GM21825 (cell line): ENCODE data around the gene MACROD2.

Experiments used
- ATAC-seq: cut with Tn5 transposase; IDR thresholded peaks from one replicate; pipeline ENCODE4 v1.9.1; 2021; ENCODE audit warnings: mild to moderate bottlenecking, moderate library complexity; ENCODE audit not compliant: unreplicated experiment

Gene MACROD2

DNA sequence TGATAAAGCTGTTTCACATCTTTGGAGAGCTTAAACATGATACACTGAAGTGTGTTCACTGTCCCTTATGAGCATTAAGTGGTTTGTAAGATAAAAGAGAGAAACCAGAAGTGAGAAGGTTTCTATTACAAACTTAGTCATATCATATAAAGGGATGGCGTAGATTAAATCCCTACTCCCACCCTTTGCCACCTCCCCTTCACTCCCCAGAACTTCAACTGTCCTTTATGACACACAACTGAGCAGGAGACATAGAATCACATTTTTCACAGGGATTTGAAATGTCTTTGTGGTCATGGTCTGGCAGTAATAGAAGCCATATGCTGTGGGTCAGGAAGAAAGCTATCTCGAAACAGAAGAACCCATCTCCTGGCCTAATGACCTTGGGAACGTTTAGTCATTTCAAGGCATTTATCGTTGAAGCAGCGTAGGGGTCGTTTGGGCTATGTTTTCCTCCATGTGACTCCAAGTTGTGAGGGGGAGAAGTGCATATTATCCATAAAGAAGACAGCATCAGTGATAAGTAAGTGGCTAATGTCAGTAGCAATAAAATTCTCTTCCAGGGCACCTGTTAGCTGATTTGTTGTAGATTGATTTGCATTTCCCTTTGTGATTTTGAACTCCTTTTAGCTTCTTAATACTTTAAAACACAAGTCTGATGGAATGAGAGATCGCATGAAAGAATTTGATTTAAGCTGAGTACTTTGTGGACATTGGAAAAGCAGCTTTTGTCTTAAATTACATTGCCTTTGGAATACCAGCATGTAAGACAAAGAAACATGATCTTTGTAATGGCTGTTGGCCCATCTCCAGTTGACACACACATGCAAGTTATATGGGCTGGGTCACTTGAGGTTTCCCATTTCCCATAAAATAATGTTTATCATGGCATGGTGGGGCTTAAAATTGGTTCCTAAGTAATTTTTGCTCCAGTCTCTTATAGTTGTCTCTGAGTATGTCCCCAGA, 843.6 kb downstream of the MACROD2 start:
- ATAC-seq, result peak; percentile 80

DNA sequence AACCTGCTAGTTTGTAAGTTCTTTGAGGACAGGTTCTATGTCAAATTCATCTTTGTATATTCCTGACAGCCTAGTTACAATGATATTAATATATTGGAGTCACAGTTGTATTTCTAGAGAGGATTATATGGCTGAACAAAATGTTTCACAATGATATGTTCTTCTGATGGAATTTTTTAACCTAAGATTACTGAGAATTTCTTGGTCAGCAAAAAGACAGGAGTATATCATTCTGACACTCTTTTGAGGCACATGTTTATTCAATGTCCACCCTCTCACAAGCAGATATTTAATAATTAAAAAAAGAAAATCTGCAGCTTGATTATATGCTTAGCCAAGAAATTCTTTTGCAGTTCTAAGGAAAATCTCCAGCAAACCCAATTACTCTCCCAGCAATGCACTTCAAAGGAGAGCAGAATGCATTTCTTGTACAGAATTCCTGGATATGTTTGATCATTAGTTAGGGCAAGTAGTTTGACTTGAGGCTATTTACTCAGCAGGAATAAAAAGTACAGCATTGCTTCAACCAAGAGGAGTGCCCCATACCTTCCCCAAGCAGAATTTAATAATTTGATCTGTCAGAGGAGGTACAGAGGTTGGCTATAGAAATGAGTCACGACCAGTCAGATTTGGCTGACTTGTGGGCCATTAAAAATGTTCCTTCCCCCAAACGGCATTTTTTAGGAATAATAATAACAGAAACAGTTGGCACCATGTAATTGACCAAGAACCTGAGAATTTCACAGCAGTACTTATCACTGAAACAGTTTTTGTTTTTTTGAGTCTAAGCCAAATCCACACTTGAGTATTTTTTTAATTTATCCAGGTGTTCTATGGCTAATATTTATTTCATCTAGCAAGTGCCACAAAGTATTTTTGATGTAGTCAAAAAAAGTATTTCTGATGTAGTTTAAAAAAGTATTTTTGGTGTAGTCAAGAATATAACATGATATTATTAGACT, 850.2 kb downstream of the MACROD2 start:
- ATAC-seq, result no peak

DNA sequence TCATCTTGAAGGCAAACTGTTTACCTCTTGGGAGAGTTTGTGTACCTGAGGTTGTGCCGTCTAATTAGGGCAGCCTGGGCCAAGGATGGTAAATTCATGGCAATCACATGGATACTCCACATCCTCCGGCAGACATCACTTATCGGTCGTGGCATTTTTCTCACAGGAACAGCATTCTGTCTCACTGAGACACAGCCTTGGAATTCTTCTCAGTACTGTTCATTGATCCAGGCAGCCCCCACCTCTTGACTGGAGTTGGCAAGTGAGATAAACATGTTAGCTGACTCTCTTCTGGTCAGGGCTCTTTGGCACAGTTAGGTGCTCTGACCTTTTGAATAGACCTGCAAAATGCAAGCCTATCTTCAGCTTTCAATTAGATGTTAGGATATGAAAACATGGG, 853.5 kb downstream of the MACROD2 start:
- ATAC-seq, result no peak

DNA sequence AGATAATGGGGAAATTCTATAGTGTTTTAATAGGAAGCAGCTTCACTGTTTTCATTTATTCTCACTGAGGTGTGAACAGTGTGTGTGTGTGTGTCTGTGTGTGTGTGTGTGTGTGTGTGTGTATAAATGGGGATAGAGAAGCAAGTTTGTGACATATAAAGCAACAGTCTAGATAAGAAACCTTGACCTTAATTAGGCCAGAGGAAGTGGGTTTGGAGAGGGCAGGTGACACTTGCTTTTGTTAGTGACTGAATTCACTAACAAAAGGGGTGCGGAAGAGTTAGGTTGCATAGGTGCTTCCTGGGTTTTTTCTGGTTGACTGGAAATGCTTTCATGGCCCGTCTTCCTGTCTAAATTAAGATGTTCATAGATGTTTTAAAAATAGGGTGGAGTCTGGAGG, 857.8 kb downstream of the MACROD2 start:
- ATAC-seq, result no peak

DNA sequence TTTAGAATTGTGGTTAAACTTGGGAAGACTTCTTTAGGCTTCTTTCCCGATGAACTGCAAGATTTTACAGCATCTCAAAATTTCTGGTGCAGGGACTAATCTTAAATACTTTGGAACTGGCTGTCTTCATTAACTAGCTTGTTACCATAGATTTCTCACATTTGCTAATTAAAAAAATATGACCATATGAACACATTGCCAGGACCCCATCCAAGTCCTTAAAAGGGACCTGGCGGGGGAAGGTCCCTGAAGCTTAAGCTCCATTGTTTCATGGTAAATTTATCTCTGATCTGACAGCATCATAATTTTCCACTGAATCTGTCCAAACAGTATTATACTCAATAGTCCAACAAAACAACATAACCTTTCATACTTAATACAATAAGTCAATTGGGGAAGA, 859.9 kb downstream of the MACROD2 start:
- ATAC-seq, result no peak

DNA sequence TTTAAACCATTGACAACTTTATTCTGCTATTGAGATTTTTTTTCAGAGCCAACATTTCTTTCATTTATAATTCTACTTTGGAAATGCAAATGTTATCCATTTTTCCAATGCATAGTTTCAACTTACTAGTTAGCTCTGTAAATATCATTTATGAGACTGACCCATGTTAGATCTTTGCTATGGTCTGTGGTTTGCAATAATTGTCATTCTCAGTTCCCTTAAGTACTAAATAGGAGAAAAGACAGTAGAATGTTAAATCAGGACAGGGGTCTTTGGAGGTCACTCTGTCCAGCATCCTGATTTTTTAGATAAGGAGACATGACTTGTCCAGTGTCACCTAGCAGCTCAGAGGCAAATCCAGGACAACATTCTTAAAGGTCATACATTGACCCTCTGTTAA, 864.3 kb downstream of the MACROD2 start:
- no peak for ATAC-seq

DNA sequence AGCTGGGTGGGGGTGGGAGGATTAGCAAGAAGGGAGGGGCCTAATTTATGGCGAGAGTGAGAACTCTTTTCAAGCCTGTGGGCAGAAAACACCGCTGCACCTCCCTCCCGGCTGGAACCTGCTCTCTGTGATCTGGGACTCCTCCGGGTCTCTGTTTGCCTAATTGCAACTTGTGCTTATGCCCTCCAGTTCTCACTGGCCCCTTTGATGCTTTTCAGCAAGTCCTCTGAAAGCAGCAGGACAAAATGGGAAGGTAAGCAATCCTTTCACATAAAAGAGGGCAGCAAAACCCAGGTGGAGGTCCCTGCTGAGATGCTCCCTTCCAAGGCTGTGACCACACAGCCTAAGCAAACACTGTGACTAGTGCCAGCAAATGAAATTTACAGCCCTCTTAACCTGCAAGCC, 865.1 kb downstream of the MACROD2 start:
- ATAC-seq, result no peak

DNA sequence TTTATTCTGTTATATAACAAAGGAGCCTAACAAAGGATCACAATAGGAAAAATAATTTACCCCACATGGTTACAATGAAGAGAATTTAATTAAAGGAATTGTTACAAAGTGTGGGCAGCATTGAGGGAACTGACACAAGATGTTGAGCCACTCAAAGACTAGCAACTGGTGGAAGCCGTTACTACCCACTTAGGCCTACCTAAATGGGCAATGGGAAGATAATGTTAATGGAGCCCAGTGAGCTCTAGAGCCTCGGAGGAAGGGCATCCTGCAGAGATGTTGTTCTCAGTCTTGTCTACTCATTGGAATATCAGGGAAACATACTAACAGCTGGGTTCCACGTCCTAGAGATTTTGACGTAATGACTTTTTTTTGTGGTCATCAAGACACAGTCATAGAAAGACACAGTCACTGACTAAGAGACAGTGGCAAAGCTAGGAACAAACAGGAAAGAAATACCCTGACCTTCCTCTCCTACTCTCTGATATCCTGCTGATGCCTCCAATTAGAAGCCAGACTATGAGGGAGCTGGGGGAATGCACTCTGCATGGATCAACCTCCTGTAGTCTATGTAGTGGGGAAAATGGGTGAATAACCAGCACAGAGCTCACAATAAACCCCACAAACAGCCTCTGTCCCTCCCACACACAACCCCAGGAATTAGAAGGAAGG, 865.8 kb downstream of the MACROD2 start:
- ATAC-seq, result no peak

DNA sequence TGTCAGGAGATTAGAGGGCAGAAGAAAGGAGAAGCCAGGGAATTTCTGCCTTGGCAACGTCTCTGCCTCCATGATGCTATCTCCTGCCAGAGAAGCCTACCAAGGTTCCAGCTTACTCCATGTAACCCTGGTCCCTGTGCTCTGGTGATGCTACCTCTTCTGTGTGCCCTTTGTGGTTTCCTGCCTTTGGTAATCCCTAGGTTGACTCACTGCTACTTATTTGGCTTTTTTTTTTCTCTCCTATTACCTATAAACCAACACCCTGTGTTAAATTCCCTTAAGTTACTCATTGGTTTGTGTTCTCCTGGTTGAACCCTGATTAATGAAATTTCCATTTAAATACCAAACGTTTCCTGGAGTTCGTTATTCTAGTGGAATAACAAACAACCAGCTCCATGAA, 869.9 kb downstream of the MACROD2 start:
- no peak for ATAC-seq

DNA sequence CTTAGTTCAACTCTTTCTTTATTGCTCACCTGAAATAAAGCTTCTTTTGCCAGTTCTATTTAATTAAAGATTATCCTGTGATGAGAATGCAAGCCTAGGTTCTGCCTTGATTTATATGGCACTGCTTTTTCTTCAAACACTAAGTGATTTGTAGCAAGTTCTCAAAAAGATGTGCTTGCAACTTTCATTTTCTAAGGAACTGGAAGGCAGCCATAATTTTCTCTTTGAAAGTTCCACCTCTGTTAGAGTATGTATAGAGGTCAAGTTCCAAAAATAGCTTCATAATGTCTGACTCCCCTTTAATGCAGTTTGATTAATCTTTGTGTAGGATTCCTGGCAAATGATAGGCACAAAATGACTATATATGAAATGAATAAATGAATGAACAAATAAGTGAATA, 870.4 kb downstream of the MACROD2 start:
- no peak for ATAC-seq

DNA sequence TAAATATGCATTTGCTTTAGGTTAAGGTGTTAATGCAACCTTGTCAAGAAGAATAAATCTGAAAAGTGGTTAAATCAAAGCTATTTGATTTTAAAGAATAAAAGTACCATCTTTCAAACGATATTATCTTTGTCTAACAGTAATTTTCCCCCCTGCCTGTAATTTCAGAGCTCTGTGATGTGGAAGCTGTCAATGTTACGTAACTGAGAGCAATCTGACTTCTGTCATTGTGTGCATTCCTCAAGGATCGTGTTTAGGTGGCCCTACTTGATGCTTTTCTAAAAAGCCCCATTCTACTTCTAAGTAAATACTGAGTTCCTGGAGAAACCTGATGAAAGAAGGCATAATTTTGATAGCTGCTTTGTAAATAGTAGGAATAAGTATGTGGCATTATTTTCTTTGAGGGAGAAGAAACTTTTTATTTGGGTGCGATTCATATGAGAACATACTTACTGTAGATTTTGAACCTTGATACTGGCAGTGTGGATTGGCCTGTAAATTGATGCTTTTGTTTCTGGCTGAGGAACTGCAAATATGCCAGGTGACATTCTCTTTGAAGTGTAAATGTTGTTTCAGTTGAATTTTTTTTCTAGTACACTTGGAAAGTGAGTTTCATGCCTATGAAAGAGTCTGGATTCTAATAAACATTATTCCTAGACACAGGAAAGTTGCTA, 871.7 kb downstream of the MACROD2 start:
- ATAC-seq, result no peak

DNA sequence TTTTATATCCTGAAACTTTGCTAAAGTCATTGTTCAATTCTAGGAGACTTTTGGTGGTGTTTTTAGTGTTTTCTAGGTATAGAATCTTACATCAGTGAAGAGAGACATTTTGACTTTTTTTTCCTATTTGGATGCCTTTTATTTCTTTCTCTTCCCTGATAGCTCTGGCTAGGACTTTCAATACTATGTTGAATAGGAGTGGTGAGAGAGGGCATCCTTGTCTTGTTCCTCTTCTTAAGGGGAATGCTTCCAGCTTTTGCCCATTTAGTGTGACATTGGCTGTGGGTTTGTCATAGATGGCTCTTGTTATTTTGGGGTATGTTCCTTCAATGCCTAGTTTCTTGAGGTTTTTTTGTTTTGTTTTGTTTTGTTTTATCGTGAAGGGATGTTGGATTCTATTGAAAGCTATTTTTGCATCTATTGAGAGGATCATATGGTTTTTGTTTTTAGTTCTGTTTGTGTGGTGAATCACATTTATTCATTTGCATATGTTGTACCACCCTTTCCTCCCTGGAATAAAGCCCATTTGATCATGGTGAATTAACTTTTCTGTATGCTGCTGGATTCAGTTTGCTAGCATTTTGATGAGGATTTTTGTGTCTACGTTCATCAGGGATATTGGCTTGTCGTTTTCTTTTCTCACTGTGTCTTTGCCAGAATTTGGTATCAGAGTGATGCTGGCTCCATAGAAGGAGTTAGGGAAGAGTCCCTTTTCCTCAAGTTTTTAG, 882.1 kb downstream of the MACROD2 start:
- ATAC-seq, result no peak

DNA sequence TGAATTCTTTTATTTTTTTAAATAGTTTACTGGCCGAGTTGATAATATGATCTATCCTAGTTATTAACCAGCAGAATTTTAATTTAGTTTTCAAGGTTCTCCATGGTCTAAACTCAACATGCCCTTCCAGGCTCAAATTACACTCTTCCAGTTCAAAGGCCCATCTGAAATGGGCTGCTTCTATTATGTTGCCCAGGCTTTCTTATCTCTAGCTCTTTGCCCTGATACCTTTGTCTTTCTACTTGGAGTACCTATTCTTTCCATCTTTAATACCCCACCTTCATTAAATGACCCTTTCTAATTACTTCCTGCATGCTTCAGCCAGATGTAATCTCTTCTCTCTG, 883.3 kb downstream of the MACROD2 start:
- ATAC-seq, result no peak

DNA sequence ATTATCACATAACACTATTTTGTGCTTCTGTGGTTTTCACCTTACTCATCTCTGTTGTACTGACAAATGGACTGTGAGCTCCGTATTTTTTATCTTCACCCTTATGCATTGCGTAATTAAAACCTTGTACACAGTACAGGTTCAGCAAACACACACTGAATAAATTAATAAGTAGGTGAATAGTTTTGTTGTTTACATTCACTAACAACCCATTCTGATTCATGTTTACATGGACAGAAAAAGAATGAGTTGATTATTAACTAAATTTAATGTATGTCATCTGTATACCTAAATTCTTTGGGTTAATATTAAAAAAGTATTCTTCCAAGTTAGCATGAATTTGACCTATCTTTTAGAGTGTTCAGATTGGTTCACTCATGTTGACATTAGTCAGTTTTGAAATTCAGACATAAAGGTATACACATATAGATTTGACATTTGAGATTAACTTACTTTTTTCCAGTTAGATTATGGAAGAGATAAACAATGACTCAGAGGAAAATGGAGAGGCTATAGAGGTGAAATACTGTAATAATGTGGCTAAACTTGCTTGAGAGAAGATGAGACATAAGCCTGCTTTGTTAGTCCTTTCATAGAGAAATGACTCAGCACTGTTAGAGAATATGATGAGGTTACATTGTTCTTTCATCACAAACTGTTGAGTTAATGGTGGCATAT, 883.8 kb downstream of the MACROD2 start:
- ATAC-seq, result peak; percentile 64

DNA sequence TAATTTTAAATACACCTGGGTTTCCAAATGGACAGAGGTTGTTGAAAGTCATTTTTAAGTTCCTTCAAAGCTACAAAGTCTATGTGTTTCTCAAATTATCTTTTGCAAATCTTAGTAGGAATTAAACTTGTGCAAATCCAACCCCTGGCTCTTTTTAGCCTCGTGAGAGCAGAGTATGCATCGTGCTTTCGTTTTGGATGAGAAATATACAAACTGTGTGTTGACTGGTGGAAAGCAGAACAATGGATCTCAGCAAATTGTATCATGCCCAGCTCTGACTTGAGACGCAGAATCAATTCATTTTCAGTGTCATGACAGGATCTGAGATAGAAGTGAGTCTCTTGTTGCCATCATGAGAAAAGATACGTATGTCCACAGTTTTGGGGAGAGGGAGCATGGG, 884.5 kb downstream of the MACROD2 start:
- no peak for ATAC-seq

DNA sequence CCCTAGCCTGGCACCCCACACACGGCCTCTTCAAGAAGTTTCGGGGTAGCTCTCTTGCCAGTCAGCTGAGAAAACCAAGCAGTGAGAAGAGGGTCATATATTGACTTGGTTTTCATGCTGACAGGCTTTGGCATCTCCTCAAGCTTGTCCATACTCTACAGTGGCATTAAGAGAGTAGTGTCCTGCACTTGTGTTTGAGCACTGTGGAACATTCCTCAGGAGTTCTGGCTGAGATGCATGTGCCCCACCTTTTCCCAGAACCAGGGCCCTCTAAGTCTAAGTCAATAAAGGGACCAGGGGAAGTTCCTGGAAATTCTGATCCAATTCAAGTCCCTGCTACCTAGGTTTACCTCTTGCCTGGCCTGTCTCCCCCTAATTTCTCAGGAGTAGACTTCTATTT, 886.2 kb downstream of the MACROD2 start:
- no peak for ATAC-seq

DNA sequence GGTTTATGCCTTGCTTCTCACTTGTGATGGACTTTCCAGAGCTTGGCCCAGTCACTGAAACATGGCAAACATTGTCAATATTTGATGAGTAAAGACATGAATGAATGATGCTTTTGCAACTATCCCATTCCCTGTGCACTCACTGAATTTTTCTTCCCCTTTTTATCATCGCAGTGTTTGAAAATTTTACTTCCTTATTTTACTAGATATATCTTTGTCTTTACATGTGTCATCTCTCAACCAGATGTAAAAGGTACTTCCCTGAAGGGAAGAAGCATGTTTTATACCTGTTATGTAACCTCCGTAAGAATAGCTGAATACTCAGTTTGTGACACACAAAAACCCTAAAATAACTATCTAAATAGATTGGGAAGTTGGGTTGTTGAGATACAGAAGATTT, 886.8 kb downstream of the MACROD2 start:
- no peak for ATAC-seq

DNA sequence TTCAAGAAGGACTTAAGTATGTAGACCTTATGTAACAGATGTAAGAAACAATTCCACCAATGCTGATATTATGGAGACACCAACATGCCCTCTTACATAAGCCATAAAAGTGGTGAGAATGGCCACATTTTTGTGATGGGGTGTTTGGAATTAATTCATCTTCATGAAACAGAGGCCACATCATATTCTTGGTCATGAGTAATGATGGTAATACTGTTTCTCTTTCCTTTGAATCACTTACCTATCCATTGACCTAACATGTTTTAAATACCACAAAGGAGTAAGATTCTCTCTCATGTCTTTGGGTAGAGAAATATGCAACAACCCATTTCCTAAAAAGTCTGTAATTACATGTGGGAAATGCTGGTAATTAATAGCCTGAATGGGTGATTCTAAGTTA, 887.5 kb downstream of the MACROD2 start:
- ATAC-seq, result no peak

DNA sequence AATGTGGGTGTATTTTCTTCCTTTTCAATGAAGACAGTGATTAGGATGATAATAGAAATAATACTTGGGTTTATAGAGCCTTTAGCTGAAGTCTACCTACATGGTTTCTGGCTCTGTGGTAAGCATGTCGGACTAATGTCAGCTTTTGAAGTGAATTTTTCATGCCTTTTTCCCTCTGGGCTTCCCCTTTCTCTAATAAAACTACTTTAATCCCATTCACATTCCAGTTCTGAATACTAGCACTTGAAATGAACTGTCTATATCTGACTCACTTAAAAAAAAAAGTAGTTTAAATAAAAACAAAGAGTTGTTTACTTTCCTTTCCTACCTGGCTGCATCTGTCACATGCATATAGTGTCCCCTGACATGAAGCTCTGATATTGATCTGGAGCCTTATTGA, 888.0 kb downstream of the MACROD2 start:
- no peak for ATAC-seq
